Ramos (cell line): ENCODE measurements around the gene PLEKHA8.

Source experiments
- in situ Hi-C: fragments of 300-500 bp; cut with MboI; formaldehyde crosslinking; loops from one replicate; pipeline ENCODE4 v1.14.3; 2022; ENCODE audit warnings: low sequenced_read_pairs; ENCODE audit not compliant: unreplicated experiment

PLEKHA8 gene

DNA sequence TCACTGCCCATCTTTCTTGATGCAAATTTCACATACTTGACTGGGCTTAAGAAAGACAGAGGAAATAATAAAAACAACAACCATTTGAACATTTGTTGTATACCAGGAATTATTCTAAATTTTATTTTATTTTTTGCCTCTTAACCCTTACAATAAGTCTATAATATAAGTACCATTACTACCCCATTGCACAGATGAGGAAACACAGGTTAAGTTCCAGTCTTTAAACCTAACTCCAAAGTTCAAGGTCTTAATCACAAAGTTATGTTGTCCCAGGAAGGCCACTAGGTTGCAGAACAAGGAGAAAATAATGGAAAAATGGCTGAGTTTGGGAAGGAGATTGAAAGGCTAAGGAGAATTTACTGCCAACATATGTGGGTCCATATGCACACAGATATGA is 5.2 kb upstream of the PLEKHA8 start:
- in situ Hi-C loops: no loop called here

DNA sequence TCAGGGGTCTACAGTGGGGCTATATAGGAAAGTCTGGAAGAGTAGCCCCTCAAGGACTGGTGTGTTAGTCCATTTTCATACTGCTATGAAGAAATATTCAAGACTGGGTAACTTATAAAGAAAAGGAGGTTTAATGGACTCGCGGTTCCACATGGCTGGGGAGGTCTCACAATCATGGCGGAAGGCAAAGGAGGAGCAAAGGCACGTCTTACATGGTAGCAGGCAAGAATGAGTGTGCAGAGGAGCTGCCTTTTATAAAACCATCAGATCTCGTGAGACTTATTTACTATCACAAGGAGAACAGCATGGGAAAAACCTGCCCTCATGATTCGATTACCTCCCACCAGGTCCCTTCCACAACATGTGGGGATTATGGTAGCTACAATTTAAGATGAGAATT is 4.7 kb upstream of the PLEKHA8 start:
- in situ Hi-C loops: no loop called here

DNA sequence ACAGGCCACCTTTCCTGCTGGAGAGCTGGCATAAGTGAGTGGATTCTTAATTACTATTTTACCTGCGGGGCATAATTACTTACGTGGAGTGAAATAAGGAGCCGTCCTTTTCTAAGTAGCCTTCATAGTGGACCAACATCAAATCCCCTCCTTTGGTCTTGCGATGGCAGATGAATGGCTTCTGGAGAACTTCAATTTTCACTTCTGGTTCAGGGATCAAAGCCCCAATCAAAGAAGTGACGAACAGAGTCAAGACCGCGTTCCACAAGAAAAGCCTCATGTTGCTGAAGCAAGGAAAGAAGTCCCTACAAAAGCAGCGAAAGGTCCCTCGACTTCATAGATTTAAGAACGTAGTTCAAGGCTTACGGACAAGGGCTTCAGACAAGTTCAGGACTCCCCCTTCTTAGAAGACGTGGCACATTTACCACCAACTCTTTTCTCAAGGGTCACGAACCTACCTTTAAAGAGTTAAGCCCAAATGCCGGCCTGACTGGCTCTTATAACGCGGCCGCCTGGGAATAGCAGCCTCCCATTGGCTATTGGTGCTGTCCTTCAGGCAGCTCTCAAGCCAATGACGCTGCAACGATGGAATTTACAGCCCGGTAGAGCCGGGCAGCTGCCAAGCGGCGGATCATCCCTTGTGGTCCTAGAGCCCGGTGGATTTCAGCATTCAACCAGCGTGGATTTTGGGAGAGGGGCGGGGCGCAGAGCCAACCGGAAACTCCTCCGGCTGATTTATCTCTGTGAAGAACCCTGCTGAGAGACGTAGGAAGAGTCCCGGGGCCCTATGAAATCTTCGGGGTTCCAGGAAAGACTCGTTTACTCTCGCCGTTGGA is 1.8 kb upstream of the PLEKHA8 start, which contains the start of gene FKBP14:
Gene FKBP14, minus strand, starts transcription at position 474 of the 836 bp plus-strand sequence. Its CDS starts 194 bp downstream, at position 280.
- in situ Hi-C loops: no loop called here

DNA sequence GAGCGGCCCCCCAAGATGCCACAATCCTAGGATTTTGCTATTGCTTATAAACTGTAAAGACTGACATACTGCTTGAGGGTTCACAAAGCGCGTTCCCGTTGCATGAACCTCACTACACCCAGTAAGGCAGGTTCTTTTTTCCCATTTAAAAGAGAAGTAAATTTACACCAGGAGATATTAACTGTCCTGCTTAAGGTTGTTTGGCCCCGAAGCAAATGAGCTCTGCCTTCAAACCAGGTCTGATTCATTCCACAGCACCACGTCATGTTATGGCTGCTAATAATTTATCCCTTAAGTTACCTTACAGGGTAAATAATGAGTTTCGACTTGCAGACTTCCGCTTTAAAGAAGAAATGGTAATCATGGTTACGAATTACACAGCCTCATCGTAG is 1.2 kb upstream of the PLEKHA8 start:
- in situ Hi-C loops: no loop called here

DNA sequence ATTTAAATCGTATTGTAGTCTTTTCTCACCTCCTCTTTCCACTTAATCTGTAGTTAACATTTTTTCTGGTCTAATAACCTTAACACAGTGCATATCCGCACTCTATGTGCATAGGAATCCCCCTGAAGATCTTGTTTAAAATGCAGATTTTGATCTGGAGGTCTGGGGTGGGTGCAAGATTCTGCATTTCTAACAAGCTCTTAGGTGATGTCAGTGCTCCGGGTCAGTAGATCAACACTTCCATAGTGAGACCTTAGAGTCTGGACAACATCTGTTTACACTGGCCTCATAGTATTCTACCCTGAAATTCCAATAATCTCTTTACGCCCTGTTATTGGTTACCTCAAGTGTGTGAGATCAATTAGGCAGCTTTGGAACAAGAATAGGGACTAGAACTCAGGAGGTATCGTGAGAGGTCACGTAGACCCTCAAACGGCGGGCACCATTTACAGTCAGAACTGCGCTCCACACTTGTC is 434 bp upstream of the PLEKHA8 start:
- in situ Hi-C loops: no loop called here

DNA sequence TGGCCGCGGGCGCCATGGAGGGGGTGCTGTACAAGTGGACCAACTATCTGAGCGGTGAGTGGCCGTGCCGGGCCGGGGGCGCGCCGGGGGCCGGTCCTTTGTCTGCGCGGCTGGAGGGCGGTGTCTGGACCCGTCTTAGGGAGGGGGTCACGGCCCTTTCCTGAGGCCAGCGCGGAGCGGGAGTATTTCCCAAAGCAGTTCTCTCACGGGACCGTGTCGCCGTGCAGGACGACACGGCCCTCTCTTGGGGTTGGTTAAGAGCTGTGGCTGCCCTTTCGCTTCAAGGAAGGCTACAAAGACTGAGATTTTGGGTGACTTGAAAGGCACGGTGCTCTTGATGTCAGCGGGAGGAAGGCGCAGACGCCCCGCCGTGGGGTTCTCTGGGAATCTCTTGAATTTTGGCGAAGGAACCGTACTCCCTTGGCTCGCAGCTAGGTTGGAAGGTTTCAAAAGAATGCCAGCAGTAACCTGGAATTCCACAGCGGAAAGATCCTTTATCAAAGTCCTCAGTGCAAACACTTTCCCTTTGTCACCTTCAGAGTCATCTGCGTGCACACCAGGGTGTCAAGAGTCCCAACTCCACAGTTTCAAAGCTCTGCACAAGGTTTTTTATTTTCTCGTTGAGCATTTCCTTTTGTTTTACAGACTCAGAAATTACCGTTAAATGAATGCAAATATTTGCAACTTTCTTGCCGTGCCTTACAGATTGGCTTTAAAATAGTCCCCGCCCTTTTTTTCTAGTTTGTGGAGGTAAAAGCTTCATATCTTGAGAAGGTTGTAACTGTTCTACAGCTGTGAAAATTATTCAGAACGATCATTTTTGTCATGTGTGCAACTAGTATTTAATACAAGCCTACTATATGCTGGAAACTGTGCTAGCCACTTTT is 780 bp downstream of the PLEKHA8 start:
- in situ Hi-C loops: no loop called here

DNA sequence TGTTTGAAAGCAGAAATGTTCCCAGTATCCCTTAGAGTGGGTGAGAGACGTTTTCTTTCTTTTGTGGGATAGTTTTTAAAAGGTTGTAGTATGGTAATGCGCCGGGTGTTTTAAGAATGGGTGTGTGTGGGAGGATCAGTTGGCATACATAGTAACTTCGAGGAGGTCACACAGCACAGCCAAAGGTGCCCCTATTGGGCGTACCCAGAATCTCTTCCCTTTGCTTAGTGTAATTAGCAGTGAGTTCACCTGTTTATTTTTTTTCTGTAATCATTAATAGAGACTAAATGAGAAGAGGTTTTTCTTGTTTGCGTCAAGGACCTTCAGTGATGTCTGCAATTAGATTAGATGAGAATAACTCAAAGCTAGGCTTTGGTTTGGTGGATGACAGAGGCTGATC is 1.5 kb downstream of the PLEKHA8 start:
- in situ Hi-C loops: no loop called here

DNA sequence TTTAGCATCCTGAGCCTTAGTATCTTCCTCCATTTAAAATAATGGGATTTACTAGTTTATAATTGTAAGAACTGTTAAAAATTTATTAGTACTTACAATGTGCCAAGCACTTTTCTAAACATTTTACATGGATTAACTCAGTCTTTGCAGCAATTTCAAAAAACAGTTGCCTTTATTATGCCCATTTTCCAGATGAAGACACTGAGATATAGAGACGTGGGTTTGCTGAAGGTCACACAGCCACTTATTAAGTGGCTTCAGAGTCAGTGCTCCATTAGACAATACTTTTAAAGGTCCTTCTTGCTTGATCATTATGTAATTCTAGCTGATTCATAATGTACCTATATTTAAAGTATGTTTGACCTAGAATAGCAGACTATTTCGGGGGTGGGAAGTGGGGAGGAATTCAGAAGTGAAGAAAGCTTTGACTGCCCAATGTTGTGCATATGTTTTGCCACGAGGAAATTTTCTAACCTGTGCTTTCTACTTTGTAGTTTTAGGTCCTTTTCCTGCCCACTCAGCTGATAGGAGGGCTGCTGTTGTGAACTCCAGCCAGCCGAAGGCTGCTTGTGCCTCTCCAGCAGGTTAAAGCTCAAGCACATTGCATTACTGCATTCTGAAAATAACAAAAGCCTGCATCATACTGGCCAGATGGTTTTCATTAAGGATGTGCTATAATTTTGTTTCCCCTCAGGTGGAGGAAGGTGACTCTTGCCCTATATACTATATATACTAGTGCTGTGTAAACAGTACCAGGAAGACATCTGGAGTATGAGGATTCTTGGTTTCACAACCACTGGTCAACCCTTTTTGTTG is 4.3 kb downstream of the PLEKHA8 start:
- in situ Hi-C loops: no loop called here

DNA sequence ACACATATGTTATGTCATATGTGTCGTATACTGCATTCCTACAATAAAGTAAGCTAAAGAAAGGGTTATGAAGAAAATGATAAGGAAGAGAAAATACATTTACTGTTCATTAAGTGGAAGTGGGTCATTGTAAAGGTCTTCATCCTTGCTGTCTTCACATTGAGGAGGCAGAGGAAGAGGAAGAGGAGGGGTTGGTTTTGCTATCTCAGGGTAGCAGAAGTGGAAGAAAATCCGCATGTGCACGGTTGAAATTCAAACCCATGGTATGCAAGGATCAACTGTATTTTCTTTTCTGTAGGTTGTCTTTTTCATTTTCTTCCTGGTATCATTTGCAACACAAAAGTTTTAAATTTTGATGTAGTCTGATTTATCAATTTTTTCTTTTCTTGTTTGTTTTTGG is 6.3 kb downstream of the PLEKHA8 start:
- in situ Hi-C loops: no loop called here

DNA sequence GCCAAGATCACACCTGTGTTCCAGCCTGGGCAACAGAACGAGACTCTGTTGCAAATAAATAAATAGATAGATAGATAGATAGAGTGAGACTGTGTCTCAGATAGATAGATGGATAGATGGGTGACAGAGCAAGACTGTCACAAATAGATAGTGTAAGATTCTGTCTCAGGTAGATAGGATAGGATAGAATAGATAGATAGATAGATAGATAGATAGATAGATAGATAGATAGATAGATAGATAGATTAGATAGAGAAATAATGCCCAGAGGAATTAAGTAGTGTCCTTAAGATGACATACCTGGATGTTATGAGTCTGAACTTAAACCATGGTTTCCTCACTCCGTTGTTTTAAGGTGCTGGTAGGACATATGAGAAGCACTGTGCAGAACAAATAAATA is 8.0 kb downstream of the PLEKHA8 start:
- in situ Hi-C loops: no loop called here

DNA sequence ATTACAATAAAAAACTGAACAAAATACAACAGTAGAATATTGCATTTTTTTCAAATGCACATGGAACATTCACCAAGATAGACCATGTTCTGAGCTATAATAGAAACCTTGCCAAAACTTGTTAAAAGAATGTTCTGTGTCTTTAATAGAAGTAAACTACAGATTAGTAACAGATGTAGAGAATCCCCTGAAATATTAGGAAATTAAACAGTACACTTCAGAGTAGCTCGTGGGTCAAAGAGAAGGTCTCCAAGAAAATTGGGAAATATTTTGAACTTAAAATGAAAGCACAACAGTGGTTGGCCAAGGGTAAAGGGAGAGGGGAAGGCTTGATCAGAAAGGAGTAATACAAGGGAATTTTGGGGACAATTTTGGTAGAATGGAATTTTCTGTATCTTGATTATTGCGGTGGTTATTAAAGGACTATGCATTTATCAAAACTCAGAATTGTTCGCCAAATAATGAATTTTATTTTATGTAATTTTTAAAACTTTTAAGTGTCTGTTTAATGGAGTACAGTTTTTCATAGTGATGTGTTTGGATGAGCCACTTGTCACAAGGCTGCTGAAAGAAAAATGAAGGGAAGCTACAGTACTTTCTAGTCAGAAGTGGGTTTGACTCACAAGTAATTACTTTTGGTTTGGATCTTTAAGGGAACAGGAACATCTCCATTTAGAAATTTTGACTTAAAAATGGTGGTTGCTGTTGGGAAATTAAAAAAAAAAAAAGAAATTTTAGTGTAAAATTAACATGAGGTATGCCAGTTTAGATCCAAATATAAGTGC is 10.2 kb downstream of the PLEKHA8 start:
- in situ Hi-C loops: no loop called here

DNA sequence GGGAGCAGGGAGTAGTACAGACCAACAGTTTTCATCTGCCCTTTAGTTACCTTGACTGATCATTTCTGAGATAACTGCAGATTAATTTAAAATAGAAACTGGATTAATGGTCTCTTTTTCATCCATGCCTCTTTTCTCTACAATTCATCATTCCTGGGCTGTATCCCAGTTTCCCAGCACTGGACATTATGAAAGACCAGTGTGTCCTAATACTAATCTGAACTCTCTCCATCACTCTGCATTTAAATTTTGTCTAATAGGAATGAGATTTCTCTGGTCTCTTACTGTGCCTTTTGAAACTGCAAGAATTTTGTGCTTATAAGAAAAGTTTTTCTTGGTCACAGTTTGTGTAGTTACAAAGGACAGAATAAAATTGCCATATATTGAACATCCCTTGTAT is 12.7 kb downstream of the PLEKHA8 start:
- in situ Hi-C loops: no loop called here

DNA sequence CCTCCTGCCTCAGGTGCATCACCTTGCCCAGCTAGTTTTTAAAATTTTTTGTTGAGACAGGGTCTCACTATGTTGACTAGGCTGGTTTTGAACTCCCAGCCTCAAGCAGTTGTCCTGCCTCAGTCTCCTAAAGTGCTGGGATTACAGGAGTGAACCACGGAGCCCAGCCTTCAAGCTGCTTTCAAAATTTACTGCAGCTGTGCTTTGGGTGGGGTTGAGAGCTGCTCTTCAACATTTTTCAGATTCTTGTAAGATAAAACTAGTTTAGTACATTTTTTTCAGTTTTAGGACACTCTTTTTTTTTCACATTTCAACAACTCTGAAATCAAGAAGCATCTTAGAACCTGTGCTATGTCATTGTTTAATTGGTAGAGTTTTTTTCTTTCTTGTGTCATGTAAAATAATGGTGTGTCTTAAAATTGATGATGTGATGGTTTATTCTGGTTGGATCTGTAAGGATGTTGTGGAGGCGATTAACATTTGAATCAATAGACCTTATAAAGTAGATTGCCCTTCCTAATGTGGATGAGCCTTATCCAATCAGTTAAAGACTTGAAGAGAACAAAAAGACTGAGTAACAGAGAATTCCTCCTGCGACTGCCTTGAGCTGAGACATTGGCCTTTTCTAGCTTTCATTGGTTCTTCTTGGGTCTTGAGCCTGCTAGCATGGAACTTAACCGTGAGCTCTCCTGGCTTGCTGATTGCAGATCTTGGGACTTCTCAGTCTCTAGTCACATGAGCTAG is 13.5 kb downstream of the PLEKHA8 start:
- in situ Hi-C loops: no loop called here

DNA sequence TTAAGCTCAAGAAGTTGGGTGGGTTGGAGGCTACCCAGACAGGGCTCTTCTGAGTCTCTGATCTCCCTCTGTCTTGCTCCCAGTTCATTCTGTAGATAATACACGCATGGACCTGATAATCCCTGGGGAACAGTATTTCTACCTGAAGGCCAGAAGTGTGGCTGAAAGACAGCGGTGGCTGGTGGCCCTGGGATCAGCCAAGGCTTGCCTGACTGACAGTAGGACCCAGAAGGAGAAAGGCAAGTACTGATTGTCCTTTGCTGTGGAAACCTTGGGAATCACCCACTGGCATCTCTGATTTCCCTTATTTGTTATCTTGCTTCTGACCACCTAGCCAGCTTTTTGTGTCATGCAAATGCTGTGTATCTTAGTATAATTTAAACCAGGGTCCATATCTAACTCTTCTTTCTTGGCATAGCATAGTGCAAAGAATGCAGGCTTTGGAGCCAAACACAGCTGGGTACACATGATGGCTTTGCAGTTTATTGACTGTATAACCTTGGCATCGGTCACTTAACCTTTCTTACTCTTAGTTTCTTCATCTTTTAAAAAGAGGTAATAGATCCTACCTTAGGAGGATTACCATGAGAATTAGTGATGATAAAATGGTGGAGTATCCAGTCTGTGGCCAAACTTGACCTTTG is 18.0 kb downstream of the PLEKHA8 start:
- in situ Hi-C loops: no loop called here

DNA sequence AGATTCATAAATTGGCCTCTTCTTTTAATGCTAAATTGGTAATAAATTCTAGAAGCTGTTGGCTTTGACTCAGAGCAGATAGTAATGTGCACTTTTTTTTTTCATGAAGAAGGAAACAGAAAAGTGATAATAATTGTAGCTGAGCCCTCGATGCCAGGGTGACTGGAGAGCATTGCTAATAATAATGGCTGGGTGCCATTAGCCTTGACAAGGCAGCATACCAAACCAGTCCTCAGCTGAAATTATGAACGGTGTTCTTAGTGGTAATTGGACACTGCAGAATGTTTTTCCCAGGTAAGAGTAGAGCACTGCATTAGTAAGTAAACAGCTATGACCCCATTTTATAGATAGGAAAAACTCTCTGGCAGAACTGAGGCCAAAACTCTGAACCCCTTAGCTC is 18.9 kb downstream of the PLEKHA8 start:
- in situ Hi-C loops: no loop called here

DNA sequence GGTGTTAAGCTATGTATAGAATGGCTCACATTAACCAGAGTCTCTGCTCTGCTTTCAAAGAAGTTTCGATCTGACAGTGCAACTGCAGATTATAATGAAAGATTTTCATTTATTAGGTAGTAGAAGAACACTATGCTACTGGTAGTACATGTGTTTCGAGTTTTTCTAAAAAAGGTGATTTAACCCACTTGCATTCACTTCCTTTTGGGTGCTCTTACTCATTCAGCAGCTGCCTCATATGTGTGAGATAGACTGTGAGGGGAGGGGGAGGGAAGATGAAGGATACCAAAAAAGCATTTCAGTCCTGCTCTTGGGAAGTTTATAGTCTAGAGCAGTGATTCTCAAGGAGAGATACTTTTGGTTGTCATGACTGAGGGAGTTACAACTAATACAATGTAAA is 20.4 kb downstream of the PLEKHA8 start:
- in situ Hi-C loops: no loop called here

DNA sequence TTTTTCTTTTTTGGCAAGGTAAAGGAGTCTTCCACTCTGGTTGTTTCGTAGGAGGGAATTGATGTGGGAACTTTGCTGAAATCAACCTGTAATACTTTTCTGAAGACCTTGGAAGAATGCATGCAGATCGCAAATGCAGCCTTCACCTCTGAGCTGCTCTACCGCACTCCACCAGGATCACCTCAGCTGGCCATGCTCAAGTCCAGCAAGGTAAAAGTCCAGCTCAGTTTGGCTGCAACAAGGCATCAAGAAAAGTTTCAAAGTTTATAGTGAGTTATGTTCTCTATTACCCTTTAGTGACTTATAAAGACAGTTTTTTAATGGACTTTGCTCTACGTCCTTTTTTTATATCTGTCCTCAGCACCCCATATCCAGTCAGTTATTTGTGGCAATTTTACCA is 21.0 kb downstream of the PLEKHA8 start:
- in situ Hi-C loops: no loop called here

DNA sequence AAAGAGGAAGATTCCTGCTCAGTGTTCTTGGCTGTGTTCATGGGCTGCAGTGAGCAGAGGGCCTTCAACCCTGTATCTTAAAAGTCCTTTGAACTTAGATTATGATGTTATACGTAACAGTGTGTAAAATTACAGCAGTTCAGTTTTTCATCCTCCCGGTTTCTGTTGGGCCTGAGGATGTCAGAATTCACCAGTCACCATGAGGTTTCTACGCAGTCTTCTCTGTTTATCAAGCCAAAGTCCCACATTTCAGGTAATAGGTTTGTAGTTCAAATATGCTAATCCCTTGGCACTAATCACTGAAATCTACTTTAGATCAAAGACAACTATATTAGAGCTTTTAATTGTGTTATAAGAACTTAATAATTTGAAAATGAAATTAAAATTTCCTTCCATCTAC is 24.9 kb downstream of the PLEKHA8 start:
- in situ Hi-C loops: loop anchor here (25.0 kb wide), 1 partner anchor 416 kb away; no protein-coding TSS in a partner anchor
